Activated T-cell treated with anti-CD3 and anti-CD28 coated beads for 24 hours (primary cell): ENCODE measurements around the gene SERTAD2.

Experiments
- DNase-seq: peaks from one replicate; pipeline ENCODE4 v3.0.0-alpha.2; 2020; ENCODE audit warnings: low read depth

The SERTAD2 gene

DNA sequence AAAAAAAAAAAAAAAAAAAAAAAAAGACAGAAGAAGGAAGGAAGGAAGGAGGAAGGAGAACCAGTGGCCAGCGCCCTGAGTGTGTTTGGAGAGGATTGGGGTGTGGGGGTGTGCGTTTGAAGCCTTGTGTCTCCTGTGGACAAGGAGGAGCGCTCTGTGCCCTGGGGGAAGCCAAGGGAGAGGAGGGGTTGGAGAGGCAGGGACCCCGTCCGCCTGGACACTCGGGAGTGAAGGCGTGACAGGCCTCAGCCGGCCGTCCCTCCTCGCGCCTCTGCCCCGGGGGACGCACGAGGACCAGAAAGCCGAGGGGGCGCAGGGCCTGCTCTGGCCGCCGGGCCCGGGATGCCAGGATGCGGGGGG, 44.9 kb downstream of the SERTAD2 start:
- DNase-seq: no peak

DNA sequence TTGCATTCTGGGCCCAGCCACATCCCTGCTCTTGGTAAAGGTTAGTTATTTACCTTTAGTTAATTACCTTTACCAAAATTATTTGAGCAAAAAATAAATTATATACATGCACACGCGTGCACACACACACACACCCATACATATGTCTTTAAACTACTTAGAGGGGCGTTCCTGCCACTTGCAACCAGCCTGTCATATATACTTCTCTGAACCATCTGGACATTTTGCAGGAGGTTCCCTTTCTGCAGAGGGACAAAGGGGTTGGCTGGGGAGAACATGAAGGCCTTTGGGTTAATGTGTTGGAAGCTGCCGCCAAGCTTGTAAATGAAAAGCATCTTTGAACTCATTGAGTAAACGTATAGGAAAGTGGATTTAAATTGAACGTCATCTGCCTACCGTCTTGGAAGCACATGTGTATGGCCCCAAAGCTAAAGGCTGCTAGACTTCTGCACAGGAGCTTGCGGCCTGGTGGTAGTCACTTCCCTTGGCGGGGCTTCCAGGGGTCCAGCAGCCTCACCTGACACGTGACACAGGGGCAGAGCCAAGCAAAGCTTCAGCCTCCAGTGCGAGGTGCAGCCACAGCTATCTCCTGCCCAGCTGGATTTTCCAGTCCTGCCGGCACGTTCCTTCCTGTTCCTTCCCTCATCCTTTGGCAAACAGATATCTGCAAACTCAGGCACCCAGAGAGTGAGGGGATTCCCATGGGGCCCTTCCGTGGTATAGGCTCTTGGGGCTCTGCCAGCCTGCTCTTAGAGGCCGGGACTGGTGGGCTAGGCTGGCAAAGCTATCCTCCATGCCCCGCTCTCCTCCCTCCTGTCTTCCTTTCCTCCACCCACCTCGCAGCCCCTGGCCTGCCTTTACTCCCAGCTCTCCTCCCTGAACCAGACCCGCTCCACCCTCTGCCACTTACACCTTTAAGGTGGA, 46.1 kb downstream of the SERTAD2 start:
- DNase-seq: no peak

DNA sequence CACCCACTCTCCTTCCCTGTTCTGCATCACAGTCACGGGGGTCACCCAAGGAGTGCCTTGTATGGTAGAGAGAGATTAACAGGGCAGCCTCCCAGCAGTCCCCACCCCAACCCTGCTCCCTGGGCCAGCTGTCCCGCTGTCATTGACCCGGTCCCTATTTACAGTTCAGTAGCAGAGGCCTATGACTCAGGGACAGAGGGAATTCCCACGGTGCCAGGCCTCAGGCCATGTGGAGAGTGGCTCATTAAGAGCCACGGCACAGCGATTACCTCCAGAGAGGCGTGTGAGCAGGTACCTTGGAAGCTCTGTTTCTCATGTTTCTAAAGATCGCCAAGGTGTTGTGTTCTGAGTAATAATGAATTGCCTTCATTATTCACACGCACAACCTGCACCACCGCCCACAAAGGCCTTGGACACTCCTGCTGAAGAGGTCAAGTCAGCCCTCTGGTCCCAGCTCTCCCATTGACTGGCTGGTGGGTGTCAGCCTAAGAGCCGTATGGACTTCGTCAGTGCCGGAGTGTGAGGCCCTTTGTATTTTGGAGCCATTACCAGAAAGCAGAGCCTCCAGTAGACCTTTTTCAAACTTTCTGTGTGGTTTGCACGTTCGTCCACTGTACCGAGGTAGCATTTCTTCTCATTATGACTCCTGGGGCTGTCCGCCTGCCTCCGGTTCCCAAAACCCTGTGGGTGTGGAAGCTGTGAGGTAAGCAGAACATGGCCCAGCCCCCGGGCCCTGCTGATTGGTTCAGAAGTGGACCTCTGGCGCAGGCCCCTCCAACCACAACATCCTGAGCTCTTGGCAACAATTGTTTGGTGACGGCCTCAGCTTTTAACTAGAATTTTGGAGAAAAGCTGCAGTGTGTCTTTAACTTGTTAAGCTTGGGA, 47.0 kb downstream of the SERTAD2 start:
- peak; percentile 68 for DNase-seq

DNA sequence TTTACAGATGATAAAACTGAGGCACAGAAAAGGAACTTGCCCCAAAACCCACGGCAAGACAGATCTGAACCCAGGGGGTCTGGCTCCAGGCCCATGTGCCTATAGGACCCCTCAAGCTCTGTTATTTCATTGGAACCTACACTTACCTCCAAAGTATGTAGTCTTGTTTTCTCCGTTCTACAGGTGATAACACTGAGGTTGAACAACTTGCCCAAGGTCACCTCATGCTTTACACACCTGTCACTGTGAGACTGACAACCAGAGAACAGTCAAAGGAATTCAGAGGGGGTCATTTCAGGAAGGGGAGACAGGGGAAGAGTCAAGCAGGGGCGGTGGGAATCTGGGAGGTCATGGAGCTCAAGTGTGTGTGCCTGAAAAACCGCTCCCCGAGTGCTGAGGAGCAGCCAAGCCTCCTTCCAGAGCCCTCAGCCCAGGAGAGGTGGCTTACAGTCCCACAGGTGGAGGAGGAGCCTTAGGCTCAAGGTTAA, 47.7 kb downstream of the SERTAD2 start:
- DNase-seq: no peak

DNA sequence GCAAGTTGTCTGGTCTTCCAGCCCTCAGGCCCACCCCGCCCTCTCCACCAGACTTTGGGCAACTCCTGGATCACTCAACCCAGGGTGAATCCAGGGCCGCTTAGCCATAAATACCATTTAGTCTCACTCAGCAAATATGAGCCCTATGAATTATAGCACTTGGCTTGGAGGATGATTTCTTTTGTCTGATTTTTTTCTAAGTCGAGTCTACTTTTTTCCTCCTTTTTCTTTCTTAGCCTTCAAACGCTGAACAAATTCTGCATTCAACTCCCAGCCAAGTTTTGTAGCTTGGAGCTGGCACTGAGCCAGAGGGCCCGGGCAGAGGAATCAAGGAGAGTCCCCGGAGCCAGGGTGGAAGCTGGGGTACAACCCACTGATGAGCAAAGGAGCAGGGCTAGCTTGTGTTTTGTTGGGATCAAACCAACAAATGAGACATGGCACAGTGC, 48.7 kb downstream of the SERTAD2 start:
- DNase-seq: no peak

DNA sequence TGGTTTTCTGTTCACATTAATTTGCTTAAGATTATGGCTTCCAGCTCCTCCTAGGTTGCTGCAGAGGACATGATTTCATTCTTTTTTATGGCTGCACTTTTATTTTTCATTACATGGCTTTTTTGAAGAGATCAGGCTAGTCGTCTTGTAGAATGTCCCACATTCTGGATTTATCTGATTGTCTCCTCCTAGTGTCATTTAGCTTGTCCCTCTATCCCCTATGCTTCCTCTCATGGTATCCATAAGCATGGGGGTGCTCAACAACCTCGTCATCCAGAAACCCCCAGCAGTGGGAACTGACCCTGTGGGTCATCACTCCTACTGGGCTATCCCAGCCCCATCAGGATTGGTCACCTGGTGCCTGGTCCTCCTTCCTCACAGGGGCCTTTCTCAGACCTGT, 49.6 kb downstream of the SERTAD2 start:
- no peak for DNase-seq

DNA sequence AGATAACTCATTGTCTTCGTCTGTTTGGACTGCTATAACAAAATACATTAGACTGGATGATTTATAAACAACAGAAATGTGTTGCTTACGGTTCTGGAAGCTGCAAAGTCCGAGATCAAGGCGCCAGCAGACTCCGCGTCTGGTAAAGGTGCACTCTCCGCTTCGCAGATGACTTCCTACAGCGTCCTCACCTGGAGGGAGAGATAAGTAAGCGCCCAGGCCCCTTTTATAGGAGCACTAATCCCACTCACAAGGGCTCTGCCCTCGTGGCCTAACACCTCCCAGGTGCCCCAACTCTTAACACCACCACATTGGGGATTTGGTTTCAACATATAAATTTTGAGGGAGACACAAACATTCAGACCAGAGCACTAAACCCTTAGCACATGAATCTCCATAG, 51.3 kb downstream of the SERTAD2 start:
- DNase-seq: no peak

DNA sequence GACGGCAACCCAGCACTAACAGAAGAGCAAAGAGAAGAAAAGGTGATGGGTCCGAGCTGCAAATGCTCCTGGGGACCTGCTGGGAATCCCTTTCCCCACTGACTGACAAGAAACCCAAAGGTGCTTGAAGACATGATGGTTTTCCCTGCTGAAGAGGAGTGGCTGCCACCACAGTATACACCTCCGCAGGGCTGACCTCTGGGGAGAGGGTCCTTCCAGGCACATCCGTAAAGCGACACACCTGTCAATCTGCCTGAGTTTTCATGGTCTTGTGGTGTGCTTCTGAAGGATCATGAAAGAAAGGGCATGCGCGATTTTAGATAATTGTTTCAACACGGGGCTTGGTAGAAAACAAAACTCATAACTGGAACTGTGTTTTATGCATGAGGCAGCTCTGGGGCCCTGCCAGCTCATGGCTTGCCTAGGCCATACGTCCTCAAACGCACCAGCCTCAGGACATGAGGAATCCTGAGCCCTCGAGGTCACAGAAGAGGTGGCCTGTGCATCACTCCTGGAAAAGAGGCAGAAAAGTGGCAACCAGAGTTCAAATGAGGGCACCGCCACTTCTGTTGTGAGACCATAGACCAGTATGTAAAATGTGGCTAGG, 51.8 kb downstream of the SERTAD2 start:
- no peak for DNase-seq

DNA sequence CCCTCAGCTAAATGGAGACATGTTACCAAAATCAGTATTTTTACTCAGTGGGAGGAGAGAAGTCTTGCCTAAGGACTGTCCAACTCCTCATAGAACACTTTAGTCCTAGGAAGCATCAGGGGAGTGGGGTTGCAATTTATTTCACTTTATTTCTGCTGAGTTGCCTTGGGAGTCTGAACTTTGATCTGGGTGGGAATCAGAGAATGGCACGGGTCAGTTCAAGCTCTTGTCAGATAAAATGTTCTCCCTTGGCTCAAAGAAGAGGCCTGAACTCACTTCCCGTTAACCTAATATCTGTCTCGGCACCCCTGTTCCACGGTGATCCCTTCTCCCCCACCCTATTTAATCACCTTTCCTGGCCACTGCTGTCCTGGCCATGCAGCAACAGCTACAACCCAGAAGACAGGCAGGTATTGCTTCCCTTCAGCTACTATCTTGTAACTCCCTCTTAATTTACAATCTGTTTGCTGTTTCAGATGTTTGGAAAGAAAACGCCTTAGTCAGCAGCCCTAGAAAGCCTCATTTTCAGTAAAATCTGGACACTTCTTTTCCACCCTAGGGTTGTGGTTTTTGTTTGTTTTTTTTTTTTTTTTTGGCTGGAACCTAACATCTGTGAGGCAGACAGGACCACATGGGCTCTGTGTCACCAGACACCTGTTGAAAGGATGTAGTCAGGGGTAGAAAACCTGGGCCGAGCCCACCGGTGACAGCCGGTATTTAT, 52.5 kb downstream of the SERTAD2 start:
- DNase-seq: no peak

DNA sequence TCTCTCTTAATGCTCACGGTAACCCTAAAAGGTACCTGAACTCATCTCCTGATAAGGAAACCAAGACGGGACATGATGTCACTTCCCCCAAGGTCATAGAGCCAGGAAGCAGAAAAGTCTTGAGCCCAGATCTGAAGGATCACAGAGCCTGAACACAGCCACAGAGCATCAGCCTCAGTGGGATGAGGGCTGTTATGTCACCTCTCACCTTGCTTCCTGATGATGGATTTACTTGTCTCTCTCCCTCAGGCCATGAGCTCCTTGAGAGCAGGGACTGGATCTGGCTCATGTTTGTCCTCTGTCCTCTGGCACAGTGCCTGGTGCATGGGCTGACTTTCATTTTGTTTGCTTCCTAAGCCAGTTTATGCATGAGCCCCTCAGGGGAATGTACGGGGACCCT, 54.2 kb downstream of the SERTAD2 start:
- DNase-seq: no peak

DNA sequence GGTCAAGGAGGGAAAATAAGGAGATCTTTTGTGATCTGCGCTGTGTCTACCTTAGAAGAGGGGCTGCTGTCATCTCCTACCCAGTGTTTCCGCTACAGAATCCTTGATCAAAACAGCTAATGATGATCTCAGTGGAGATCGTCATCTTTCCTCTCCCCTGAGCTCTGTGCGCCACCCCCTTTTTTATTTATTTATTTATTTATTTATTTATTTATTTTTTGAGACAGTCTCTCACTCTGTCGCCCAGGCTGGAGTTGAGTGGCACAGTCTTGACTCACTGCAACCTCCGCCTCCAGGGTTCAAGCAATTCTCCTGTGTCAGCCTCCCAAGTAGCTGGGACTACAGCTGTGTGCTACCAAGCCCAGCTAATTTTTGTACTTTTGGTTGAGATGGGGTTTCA, 55.5 kb downstream of the SERTAD2 start:
- no peak for DNase-seq

DNA sequence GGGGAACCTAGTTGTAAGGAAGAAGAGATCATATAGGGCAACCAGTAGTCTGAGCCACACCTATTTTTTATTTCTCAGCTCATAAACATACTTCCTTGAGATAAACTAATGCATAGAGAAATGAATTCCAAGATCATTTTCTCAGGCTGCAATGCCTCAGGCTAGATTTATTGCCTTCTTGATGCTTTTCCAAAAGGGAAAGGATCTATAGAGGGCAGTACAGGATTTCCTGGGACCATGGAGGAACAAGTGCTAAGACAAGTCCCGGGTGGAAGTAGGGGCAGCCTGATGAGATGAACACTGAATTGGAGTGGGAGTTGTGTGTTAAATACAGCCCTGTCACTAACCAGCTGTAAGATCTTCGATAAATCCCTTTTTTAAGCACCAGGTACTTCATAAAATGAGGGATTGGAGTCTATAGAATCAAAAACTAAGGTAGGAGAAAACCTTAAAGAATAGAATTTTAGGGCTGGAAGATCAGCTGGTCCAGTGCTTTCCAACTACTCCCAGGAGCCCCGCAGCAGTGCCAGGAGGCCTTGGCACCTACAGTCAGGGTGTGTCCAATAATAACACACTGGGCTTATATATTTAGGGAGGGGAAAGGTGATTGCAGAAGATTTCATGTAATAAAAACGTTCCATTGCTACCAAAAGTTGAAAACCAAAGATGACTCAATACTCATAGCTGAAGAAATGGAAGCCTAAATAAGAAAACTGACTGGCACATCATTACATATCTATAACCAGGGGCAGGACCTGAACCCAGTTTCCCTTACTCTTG, 58.1 kb downstream of the SERTAD2 start:
- no peak for DNase-seq

DNA sequence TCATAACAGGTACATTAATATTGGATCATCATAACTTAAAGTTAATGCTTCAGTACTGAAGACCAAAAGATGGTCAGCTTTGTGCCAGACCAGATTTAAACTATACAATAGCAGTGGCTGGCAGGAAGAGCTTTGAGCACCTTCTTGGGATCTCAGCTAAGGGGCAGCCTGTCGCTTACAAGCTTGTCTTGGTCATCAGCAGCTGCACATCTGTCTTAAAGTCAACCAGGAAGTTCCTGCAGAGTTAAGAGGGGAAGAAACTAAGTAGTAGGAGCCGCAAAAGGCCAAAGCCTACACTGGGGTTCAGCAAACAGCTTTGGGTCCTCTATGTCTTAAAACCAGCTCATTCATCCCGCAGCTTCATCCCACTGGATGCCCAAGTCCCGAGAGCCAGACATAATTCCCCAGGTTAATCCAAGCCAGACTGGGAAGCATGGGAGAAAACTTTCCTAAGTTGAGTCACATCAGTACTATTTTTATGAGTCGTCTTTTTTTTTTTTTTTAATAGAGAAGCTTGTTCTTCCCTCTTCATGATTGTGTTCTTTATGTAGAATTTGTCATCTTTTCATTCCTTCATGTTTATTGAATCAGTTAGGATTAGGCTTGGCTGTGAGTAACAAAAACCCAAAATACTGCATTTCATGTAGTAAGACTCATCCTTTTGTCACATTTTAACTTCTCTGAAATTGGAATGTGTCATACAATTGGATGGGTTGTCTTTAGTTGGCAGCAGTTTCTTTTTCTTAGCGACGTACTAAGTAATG, 59.3 kb downstream of the SERTAD2 start:
- DNase-seq: no peak

DNA sequence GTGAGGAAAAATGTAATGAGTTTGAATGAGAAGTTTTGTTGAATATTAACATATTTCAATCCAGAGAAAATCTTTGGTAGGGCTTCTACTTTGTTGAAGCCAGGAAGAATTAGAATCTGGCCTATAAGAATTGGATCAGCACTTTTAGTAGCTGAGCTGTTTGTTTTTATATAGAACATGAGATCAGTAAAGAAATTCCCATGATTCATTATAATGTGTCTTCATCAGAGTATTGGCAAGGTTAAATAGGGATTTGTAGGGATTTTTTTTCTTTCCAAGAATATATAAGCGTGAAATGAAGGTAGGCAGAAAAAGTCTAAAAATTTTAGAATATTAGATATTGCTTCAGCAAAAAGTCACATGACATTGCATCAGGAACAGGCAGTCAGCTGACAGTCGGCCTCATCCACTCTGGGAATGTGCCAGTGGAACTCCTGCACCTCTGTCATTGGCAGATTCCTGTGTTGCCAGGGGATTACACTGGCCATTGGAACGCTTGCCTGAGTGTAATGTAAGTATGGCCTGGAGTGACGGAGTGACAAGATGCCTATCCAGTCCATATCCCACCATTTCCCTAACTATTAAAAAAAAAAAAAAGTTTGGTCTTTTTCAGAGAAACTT, 60.6 kb downstream of the SERTAD2 start:
- DNase-seq: no peak

DNA sequence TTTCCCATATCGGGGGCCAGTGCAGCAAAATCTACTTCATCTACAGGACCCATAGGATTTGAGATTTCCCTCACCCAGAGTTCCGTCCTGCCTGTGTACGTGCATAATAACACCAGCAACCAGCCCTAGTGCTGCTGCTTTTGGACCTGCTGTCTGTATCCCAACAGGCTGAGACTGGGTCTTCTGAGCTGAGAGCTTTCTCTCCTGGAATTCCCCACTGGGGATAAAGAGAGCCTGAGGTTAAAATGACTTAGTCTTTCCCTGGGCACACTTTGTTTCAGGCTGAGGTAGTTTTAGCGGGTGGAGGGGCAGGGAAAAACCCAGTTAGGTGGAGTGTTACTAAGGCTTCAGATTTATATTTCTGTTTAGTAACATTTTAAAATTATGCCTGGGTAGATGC, 62.5 kb downstream of the SERTAD2 start:
- DNase-seq: no peak

DNA sequence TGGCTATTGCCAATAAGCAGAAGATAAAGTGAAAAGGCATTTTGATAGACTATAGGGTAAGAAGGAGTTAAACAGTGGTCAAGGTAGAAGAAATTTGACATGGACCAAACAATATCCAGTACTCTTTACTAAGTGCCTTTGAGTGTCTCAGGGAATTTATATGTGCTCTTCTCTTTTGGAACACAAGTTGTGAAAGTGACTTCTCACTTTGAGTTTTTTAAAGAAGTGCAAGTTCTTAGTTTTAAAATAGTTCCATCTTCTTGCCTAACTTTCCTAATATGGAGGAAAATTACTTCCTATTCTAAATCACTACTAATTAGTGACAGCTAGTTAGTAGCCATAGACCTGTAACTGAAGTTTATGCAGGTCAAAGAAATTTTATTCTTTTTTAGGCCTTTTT, 66.2 kb downstream of the SERTAD2 start:
- DNase-seq: no peak

DNA sequence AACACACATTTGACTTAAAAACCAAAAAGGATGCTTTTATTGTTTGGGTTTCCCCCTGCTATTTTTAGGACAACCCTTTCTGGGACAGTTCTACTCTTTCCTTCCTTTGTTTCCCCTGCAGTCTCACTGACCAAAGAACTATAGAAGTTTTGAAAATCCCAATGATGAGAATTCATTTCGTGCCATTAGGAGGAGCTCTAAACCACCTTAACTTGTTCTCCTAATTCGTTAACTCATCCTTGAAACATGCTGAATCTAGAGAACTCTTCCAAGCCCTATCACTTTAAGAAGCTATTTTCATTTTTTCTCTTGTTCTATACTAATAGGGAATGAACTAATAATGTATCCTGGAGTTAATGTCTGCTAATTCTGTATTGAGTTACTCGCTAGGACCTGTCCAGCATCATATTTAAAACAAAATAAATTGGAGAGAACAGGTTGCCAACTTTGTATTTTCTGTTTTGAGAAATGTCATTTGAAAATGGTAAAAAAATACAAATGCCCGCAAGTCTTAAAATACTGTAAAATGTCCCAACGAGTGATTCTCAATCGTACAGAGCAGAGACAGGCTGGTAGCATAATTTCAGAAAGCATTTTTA, 66.7 kb downstream of the SERTAD2 start:
- no peak for DNase-seq

DNA sequence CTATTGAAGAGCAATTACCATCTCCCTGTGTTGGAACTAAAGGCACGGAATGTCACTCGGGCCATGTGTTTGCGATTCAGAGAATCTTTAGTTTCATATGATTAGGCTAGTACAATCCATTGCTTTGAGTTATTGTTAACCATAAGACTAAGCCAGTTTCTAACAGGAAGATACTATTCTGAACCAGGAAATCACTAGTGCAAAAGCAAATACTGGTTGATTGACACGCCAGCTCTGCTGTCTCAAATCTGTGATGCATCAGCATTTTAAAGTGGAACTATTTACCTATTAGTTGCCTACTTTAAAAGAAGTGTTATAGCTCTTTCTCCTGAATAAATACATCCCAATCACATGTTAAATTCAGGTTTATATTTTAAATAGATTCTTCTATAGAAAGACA, 67.7 kb downstream of the SERTAD2 start:
- DNase-seq: no peak

DNA sequence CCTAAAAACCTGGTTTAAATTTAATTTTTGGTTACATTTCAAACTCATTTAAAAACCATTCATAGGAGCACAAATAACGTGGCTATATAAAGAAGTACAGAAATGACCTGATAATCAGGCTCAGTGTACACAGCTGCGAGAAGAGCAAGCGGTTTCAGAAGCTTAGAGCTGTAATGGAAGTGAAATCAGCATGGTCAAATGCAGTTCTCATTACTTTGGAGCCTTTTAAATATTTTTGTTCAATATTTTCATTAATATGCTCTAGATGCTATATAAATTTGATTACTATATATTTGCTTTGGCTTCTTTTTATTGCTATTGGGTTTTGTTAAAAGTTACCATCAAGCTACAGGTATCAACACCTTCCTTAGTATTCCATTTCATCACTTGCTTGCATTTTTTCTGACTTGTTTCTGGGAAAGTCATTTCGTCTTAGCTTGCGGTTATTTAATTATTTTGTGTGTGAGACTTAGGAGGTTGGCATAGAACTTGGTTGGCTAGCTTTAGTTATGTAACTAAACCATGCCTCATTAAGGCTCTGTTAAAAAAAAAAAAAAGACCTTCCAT, 70.9 kb downstream of the SERTAD2 start:
- no peak for DNase-seq
